Activated CD4-positive, alpha-beta T cell treated with anti-CD3 and anti-CD28 coated beads for 1 hour (primary cell): ENCODE data around the gene MIOS.
"Not testable (repeated sequence)": the region's sequence is repeated elsewhere in the genome, so short reads cannot be mapped to it uniquely, and the experiment has no call there.

Experiments used
- DNase-seq: peaks from one replicate; pipeline ENCODE4 v3.0.0-alpha.2; 2020

MIOS gene

DNA sequence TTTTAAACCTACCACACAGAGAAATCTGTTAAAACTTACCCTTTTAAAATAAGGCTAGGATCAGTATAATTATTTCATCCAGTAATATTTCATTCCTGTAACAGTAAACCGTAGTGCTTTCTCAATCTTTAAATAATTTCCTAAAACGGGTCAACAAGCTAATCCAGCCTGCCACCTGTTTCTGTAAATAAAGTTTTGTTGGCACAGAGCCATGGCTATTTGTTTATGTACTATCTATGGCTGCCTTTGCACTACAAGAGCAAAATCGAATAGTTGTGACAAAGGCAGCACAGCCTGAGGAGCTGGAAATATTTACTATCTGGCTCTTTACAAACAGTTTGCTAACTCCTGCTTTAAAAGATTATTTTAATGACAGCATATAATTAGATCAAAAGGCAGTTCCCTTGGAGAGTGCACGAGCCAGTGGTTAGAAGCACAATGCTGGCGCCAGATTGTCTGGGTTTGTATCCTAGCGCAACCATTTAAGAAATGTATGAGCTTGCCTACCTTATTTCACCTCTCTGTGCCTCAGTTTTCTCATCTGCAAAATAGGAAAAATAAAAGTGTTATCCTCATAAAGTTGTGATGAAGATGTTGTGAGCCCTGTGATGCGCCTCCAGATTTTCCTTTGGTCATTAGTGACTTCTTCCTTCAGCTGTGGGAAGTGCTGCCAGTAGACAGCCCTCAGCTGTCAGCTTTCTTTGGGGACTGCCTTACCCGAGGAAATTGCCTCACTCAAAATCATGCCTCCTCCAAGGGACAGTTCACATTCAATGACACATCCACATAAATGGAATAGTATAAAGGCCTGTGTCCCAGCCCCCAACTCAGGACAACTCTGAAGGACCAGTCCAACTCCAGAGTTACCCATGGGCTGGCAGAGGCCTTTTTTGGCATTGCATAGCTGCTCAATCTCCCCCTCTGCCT, 11.8 kb upstream of the MIOS start:
- DNase-seq: no peak

DNA sequence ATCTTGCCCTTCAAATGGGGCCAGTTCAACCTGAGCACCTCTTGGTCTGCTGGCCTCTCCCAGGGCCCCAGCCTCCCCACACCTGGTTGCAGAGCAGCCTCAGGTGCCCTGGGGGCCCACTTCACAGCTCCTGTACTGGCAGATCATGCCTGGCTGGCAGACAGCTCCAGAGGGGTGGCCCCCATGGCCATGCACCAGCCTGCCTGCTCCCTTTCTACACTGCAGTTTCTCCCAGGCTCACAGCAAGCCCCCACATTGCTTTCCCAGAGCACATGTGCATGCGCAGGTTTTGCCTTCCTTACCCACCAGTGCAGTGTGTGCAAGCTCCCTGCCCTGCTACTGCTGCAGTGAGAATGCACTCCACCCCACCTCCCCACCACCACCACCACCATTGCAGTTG, 9.8 kb upstream of the MIOS start:
- DNase-seq: no peak

DNA sequence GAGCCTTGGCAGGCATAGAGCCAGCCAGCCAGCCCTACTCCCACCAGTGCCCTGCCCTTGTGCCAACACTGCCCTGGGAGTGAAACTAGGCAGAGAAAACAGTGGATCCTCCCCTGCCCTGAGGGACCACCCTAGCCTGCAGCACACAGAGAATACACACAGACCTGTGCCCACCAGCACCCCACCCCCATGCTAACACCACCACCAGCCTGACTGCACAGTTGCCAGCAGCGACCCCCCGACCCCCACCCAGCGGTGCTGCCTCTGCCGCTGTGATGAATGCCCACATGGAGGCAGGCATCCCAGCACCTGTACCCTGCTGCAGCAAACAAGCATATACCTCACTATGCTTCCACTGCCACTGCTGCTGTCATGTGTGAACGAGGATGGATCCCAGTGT, 9.4 kb upstream of the MIOS start:
- no peak for DNase-seq

DNA sequence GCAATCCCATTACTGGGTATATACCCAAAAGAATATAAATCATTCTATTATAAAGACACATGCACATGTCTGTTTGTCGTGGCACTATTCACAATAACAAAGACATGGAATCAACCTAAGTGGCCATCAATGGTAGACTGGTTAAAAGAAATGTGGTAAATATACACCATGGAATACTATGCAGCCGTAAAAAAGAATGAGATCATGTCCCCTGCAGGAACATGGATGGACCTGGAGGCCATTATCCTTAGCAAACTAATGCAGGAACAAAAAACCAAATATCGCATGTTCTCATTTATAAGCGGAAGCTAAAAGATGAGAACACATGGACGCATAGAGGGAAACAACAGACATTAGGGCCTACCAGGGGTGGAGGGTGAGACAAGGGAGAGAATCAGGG, 5.1 kb upstream of the MIOS start:
- DNase-seq: not testable (repeated sequence)

DNA sequence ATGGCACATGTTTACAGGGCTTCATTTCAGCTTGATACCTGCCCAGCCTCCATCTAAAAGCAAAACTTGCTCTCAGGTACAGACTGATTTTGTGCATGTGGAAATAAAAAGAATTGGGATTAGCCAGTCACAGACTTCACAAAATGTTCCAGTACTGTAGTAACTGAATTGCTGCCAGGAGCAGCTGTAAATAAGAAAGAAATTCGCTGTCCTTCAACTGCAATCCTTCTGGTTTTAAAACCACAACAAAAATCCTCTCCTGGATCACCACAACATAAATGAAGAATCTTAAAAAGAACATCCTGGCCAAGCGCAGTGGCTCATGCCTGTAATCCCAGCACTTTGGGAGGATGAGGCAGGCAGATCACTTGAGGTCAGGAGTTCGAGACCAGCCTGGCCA, 3.9 kb upstream of the MIOS start:
- DNase-seq: no peak

DNA sequence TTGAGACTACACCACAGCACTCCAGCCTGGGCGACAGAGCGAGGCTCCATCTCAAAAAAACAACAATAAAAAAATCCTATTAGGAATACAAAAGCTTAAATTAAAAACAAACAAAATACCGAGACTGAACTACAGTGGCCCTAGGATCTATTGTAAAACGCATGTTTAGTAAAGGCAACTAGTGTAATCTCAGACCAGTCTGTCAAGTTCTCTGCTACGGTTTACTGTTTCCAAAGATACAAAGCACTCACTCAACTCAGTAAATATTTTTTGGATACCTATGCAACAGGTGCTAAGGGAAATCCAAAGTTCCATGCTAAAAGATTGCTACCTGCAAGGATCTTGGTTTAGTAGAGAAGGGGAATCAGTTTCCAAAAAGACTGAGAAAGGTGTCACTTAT, 3.4 kb upstream of the MIOS start:
- DNase-seq: no peak

DNA sequence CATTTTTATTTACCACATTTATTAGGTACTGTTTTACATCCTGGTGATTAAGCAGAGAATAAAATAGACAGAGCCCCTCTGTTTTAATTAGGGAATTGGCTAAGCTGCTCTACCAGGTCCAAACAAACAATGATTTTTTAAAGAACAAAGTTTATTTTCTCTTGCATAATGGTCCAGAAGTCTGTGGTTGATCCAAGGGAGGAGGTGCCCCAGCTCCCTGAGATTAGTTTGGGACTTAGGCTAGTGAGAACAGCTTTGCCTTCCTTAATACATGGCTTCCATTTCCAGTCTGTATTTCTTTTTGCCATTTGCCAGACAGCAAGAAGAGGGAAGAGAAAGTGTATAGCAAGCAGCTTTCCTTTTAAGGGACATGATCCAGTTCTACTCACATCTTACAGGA, 2.9 kb upstream of the MIOS start:
- DNase-seq: no peak

DNA sequence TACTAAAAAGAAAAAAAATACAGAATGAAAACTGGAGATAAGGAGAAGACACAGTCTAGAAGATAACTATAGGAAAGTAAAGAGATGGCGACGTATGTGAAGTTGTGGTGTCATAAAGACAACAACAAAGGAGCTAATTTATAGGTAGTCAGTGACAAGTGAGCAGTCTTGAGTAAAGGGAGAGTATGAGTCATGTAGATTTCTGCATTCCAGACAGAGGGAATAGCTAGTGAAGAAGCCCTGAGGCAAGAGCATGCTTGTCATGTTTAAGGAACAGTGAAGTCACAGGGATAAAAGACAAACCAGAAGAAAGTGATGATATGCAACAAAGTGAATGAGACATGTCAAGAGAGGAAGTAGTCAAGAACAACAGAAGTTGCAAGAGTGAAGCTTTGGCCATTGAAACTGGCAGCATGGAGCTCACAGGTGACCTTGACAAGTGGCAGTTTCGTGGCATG, 2.3 kb upstream of the MIOS start:
- DNase-seq: no peak

DNA sequence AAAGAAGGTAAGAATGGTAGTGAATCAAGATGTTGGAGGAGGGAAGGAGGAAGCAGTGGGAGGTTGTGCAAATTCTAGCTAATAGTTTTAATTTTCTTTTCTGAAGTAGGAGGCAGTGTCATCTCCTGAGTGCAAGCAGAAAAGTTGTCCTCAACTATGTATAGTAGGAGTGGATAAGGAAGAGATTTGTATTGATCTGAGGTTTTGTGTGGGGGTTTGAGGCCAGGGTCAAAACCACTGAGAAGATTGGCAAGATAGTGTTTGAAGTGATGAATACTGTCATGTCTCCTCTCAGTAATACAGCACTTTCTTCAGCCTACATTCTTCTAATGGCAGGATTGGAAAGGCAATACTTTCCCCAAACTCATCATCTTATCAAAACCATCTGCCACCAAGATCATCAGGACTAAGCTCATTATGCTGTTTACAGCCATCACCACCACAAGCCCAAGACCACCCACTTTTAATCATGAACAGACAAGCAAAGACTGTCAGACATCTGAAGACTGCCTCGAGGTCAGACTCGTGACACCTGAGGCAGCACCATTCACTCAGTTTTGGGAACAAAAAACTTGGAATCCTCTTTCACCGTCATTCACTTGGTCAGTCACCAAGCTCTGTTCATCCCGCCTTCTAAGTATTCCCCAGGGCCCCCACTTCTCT, 1.5 kb upstream of the MIOS start:
- no peak for DNase-seq

DNA sequence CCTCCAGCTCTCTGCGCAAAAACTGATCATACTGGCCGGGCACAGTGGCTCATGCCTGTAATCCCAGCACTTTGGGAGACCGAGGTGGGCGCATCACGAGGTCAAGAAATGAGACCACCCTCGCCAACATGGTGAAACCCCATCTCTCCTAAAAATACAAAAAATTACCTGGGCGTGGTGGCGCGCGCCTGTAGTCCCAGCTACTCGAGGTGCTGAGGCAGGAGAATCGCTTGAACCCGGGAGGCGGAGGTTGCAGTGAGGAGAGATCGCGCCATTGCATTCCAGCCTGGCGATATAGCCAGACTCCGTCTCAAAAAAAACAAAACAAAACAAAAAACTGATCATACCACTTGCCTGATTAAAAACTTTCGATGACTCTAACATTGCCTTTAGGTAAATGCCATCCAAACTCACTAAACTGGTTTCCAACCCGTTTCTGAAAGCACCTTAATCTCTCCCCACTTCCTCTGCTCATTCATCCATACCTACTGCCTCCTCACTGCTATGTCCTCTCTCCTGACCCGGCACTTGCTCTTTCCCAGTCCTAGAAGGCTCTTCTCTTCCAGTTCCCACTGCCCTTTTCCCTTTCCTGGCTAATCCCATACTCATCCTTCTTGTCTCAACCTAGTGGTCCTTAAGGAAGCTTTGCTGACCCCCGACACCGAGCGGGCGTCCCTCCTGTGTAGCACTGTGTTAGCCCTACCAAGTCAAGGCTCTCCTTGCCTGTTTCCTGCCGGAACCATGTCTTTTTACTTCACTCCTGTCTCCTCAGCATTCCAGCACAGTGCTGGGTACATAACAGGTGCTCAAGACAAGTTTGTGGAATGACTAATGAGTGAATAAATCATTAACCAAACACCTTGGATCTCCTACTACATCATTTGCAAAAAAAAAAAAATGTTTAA, 686 bp upstream of the MIOS start:
- DNase-seq: no peak

DNA sequence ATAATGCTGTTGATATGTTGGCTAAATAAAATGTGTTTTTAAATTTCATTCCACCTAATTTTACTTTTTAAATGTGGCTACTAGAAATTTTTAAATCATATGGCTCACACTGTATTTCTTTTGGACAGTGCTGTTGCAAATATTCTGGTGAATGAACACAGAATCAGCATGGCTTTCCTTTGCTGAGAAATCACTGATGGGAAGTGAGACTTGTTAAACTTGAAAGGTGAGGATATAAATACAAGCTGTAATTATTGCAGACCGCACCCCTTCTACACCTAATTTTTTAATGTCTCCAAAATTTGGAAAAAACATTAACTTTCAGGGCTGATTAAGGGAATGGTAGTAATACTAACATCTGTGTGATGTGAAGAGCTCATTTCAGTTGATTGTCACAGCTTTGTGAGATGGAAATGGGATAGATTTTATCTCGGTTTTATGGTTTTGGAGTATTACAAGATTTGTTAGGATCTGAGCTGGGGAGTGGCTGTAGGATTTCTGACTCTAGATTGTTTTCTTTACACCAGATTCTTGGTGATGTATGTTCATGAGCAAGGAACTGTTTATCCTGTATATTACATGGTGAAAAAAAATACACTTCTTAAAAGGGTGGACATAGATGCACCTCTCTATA, 1.3 kb downstream of the MIOS start:
- no peak for DNase-seq

DNA sequence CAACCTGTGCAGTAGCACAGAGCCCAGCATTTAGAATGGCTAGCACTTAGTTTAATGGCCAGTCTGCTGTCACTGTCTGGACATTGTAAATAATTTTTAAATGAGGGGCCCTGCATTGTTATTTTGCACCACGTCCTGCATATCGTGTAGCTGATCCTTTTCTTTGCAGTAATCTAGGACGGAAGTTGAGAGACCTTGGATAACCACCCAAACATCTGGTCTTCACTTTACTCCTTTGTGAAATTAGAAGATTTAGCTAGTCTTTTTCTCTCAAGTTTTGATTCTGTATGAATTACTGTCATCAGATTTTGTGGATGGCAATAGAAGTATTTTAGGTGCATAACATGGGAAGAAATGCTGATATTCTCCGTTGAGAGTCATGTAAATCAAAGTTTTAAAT, 1.9 kb downstream of the MIOS start:
- no peak for DNase-seq

DNA sequence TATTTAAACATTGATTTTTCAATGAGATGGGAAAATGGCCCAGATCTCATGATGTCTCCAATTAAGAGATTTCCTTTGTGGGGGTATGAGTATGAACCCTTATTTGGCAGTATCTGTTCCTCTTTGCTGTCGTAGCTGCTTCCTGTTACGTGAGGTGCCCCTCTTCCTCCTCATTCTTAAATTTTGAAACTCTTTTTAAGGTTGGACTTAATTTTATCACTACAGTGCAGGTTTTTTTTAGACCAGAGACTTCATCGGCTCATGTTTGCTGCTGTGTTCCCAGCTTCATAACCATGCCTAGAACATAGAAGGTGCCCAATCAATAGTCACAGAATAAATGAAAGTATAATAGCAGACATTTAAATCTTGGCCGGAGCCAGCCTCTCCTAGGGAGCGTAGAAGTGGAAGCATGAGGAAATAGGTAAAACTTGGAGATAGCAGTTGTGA, 2.4 kb downstream of the MIOS start:
- DNase-seq: no peak

DNA sequence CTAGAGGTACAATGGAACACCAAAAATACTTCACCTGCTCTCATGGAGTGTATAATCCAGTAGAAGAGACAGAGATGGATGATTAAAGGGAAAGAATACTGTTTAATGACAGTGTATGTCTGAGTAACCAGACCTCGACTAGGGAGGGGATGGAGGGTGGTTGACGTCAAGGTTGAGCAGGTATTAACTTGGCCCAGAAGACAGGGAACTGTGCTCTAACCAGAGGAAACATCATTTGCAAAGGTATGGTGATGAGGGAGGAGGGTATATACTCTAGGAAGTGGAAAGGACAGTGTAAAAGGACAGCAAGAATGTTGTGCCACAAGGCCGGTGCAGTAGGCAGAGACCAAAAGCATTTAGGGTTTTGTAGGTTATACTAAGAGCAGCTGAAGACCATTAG, 2.9 kb downstream of the MIOS start:
- no peak for DNase-seq

DNA sequence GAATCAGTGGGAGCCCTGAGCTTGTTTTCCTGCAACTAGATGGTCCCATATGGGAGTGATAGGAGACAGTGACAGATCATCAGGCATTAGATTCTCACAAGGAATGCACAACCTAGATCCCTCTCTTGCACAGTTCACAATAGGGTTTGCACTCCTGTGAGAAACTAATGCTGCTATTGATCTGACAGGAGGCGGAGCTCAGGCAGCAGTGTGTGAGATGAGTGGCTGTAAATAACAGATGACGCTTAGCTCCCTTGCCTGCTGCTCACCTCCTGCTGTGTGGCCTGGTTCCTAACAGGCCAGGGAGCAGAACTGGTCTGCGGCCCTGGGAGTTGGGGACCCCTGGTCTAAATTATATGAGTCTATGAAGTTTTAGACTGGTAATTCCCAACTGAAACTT, 3.9 kb downstream of the MIOS start:
- DNase-seq: no peak

DNA sequence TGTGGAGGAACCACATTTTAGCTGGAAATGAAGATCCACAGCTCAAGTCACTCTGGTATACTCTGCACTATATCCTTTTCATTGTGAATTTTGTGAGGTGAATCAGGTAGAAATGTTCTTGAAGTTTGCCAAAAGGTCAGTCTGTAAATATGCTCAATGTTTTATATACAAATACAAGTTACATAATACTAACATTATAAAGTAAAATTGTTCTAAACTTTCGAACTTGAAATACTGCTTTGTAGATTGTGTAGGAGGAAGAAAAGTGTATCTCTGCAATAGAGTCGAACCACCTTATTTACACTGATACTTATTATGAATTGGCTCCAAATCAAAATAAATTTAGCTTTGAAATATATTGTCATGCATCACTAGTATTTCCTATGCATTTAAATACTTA, 7.0 kb downstream of the MIOS start:
- no peak for DNase-seq

DNA sequence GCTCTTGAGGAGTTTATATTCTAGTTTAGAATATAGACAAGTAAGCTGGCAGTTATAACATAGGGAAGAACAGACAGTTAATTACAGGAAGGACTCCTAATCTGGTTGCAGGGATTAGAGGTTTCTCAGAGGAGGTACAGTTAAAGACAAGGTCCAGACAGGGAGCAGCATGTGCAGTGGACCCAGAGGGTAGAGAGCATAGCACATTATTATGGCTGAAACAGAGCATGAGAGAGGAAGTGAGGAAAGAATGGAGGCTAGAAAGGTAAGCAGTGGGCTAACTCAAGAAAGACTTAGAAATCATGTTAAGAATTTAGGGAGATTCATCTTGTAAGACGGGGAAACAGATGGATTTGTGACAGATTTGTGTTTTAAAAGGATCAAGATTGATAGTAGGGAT, 9.7 kb downstream of the MIOS start:
- DNase-seq: no peak

DNA sequence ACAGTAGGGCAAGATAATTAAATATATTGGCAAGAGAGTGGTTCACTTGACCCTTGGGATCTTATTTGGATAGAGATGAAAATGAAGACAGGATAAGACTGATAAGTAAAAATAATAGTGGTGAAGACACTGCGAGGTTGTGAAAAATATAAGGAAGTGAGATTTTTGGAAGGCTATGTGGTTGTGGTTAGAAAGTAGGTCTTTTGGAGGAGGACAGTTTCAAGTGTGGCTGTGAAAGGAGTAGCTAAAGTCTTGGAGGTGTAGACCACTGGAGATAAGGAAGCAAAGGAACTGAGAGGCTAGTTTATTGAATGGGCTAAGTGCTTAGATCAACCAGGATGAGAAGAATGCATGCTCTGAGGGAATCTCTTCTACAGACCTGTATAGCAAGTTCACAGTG, 11.2 kb downstream of the MIOS start:
- DNase-seq: no peak

DNA sequence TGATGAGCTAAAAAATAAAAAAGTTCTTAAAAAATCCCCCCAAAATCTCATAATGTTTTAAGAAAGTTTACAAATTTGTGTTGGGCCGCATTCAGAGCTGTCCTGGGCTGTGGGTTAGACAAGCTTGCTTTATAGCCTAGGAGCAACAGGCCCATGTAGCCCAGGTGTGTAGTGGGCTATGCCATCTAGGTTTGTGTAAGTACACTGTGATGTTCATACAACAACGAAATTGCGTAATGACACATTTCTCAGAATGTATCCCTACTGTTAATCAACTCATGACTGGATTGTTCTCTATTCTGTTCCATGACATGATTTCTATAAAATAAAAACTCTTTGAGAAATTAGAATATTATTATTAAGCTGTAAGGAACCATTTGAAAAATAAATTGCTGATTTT, 13.0 kb downstream of the MIOS start:
- DNase-seq: no peak

DNA sequence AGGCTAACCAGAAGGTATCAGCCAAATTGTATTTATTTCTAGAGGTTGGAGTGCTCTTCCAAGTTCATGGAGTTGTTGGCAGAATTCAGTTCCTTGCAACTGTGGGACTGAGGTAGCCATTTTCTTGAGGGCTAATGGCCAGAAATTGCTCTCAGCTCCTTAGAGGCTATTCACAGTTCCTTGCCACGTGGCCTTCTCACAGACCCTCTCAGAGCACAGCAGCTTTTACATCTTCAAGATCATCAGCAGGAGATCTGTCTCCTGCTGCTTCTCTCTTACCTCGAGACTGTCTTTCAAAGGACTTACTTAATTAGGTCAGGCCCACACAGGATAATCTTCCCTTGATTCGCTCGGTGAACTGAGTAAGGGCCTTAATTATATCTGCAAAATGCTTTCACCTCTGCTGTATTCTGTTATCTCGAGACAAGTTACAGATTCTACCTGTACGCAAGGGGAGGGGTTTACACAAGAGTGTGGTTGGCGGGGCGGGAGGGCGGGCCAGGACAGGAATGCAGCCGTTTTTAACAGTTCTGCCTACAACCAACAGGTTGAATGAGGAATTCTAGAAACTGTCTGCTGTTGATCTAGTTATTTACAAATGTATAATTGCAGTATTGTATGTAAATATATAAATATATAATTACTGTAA, 15.0 kb downstream of the MIOS start:
- DNase-seq: no peak

DNA sequence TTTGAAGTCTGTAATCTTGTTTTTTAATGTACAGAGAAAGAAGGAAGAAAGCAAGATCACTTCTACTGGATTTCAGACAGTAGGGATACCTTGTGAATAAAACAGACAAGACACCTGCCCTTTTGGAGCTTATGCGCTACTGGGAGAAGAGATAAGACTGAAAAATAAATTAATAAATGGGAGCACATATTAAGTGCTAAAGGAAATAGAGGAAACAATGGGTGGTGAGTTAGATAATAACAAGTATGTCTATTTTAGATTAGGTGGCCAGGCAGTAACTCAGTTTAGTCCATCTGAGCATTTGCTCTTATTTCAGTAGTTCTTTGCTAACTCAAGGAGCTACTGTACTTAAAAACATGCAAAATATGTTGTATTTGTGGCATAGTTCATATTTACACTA, 15.9 kb downstream of the MIOS start:
- DNase-seq: no peak

DNA sequence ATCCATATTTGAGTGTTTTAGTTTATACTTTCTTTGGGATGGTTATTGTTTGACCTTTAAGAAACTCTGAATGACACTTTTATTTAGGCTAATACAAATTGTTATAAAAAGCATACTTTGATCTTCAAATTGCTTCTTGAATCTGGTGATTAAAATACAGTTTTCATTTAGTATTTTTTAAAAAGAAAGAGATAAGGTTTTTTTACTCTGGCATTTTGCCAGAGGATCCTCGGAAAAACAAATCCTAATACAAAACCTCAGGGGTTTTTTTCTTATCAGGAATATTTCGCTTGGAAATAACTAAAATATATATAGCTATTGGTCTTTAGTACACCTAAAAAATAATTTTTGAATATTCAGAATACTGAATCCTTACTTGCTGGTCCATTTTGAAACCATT, 17.0 kb downstream of the MIOS start:
- no peak for DNase-seq
